GM18520 (cell line): Measurements from ENCODE around the gene FKBP1A.
A peak's percentile ranks its signal among the peaks of the same experiment; 100 is the strongest.

Experiments used
- ATAC-seq: cut with Tn5 transposase; IDR thresholded peaks from one replicate; pipeline ENCODE4 v1.9.1; 2021; ENCODE audit not compliant: unreplicated experiment

Gene FKBP1A

GRCh38 chr20:1392693-1393506 is at the start of gene FKBP1A:
Gene FKBP1A, minus strand, starts transcription at chr20:1393054. Its CDS starts 56 bp downstream, at chr20:1392998.
- peak; percentile 84 for ATAC-seq

GRCh38 chr20:1442304-1442703 is 49.5 kb upstream of the FKBP1A start:
- ATAC-seq = no peak

GRCh38 chr20:1441133-1441532 is 48.3 kb upstream of the FKBP1A start:
- no peak for ATAC-seq

- no peak for ATAC-seq
Observed at GRCh38 chr20:1440024-1440423, 47.2 kb upstream of the FKBP1A start.

GRCh38 chr20:1438361-1438760 is 45.5 kb upstream of the FKBP1A start:
- no peak for ATAC-seq

GRCh38 chr20:1437235-1437904 is 44.5 kb upstream of the FKBP1A start:
- ATAC-seq = no peak

GRCh38 chr20:1436263-1436662 is 43.4 kb upstream of the FKBP1A start:
- ATAC-seq = no peak

- ATAC-seq = no peak
Observed at GRCh38 chr20:1435337-1435699, 42.5 kb upstream of the FKBP1A start.

- peak; percentile 92 for ATAC-seq
Observed at GRCh38 chr20:1434571-1435336, 41.9 kb upstream of the FKBP1A start.

- no peak for ATAC-seq
Observed at GRCh38 chr20:1431158-1431557, 38.3 kb upstream of the FKBP1A start.

GRCh38 chr20:1430004-1430451 is 37.2 kb upstream of the FKBP1A start:
- no peak for ATAC-seq

- ATAC-seq = no peak
Observed at GRCh38 chr20:1429143-1429728, 36.4 kb upstream of the FKBP1A start.

- ATAC-seq = no peak
Observed at GRCh38 chr20:1427457-1428054, 34.7 kb upstream of the FKBP1A start.

- ATAC-seq = no peak
Observed at GRCh38 chr20:1426231-1426849, 33.5 kb upstream of the FKBP1A start.

GRCh38 chr20:1424336-1424735 is 31.5 kb upstream of the FKBP1A start:
- no peak for ATAC-seq

- ATAC-seq = no peak
Observed at GRCh38 chr20:1423625-1424106, 30.8 kb upstream of the FKBP1A start.

GRCh38 chr20:1423206-1423605 is 30.4 kb upstream of the FKBP1A start:
- no peak for ATAC-seq

GRCh38 chr20:1422753-1423152 is 29.9 kb upstream of the FKBP1A start:
- no peak for ATAC-seq

GRCh38 chr20:1420066-1420465 is 27.2 kb upstream of the FKBP1A start:
- no peak for ATAC-seq

GRCh38 chr20:1418350-1418749 is 25.5 kb upstream of the FKBP1A start:
- no peak for ATAC-seq
